HepG2 (cell line): ENCODE results near the gene BTBD17. TPM values are rescaled to one million over a fixed set of nuclear protein-coding genes. Genes with fewer than 3 reads are reported as not detected.

Source experiments
- ATAC-seq: fragments of 200-7000 bp; cut with Tn5 transposase; 3 replicates; pipeline ENCODE4 v1.9.1; 2020; ENCODE audit warnings: mild to moderate bottlenecking, moderate library complexity
- BruUV-seq: library from RNA; stranded (reverse); fragments of 400-500 nt; replicated peaks from 2 replicates; lab custom pipeline; 2021; lab: Mats Ljungman, UMichigan
- CTCF ChIA-PET: fragments of 300-600 bp; formaldehyde crosslinking; extraction: SDS; loops from one replicate; lab custom pipeline; 2021; ENCODE audit warnings: low total read pairs, inconsistent platforms, low intra/inter-chr PET ratio; lab: Yijun Ruan, JAX
- POLR2A ChIA-PET: fragments of 350-600 bp; sonication (Branson Sonifier 250); formaldehyde crosslinking; loops from one replicate; lab custom pipeline; 2020; ENCODE audit warnings: antibody characterized with exemption, inconsistent platforms; lab: Yijun Ruan, JAX
- DNase-seq: peaks from one replicate; pipeline ENCODE4 v3.0.0-alpha.2; 2015; ENCODE audit warnings: low spot score
- FAIRE-seq: peaks from 3 replicates; lab custom pipeline; 2011; peaks lifted over from hg19 to GRCh38; lab: Jason Lieb, UNC
- H2AFZ ChIP-seq: one replicate; pipeline ENCODE4 v1.6.1; 2011; ENCODE audit warnings: low read length, inconsistent platforms
- H3K27ac ChIP-seq: fragments of 300-600 bp; 3 replicates; pipeline ENCODE4 v1.8.0; 2011; ENCODE audit warnings: mixed run types, mild to moderate bottlenecking, mixed read lengths, low read length, inconsistent platforms; ENCODE audit not compliant: insufficient read depth; ENCODE audit errors: extremely low read length
- H3K27me3 ChIP-seq, 2 experiments: fragments of 200-600 bp in 1 of 2; 2 replicates in 1 of 2; 3 replicates in 1 of 2; pipeline versions ENCODE4 v1.6.0 to v1.8.0; 2011; ENCODE audit warnings: low read length in 2 of 2, mild to moderate bottlenecking in 2 of 2, moderate library complexity in 2 of 2, inconsistent platforms in 1 of 2; ENCODE audit not compliant: insufficient read depth in 2 of 2, control insufficient read depth in 1 of 2
- H3K36me3 ChIP-seq, 2 experiments: fragments of 200-600 bp in 1 of 2; replicated peaks in 1 of 2; 2 replicates in 1 of 2; 3 replicates in 1 of 2; pipeline versions ENCODE4 v1.5.1 to v1.8.0; 2011; ENCODE audit warnings: low read length in 2 of 2, inconsistent platforms in 1 of 2; ENCODE audit not compliant: insufficient read depth in 2 of 2, control insufficient read depth in 1 of 2
- H3K4me1 ChIP-seq: 2 replicates; pipeline ENCODE4 v1.5.1; 2012; ENCODE audit warnings: low read length, inconsistent platforms; ENCODE audit not compliant: insufficient read depth
- H3K4me2 ChIP-seq: 2 replicates; pipeline ENCODE4 v1.6.0; 2011; ENCODE audit warnings: low read depth, low read length, inconsistent platforms
- H3K4me3 ChIP-seq, 3 experiments: fragments of 200-600 bp in 1 of 3; sonication (generic), shearing (Covaris generic) in 1 of 3; replicated peaks in 1 of 3; 2 replicates each; pipeline ENCODE4 v1.5.1; 2011 to 2016; ENCODE audit warnings: low read length in 3 of 3, inconsistent platforms in 2 of 3, low read depth in 2 of 3, mild to moderate bottlenecking in 2 of 3, control low read depth in 1 of 3, mixed read lengths in 1 of 3; ENCODE audit not compliant: insufficient read depth in 1 of 3
- H3K79me2 ChIP-seq: one replicate; pipeline ENCODE4 v1.6.1; 2011; ENCODE audit warnings: low read length, inconsistent platforms; ENCODE audit not compliant: insufficient read depth
- H3K9ac ChIP-seq: 2 replicates; pipeline ENCODE4 v1.6.0; 2011; ENCODE audit warnings: mild to moderate bottlenecking, low read depth, low read length, inconsistent platforms; ENCODE audit not compliant: insufficient read depth
- H3K9me3 ChIP-seq: 2 replicates; pipeline ENCODE4 v1.5.1; 2012; ENCODE audit warnings: mild to moderate bottlenecking, low read length
- H4K20me1 ChIP-seq: 2 replicates; pipeline ENCODE4 v1.6.0; 2011; ENCODE audit warnings: inconsistent platforms, mild to moderate bottlenecking, low read length, moderate library complexity; ENCODE audit not compliant: insufficient read depth
- IKZF1 ChIP-seq: fragments of 450-650 bp; IDR thresholded peaks from 2 replicates; pipeline ENCODE4 v1.7.1; 2016
- NCOR1 ChIP-seq: fragments of 200-600 bp; sonication (generic); IDR thresholded peaks from 2 replicates; pipeline ENCODE4 v1.7.0; 2017; ENCODE audit warnings: antibody characterized with exemption, low read length, borderline replicate concordance
- POLR2AphosphoS2 ChIP-seq: IDR thresholded peaks from 2 replicates; pipeline ENCODE4 v1.6.1; 2011; ENCODE audit warnings: low read depth, low read length, improper control_type of control experiment
- POLR2G ChIP-seq: fragments of 200-400 bp; formaldehyde crosslinking; IDR thresholded peaks from 2 replicates; pipeline ENCODE4 v1.6.1; 2018; ENCODE audit warnings: mild to moderate bottlenecking, low read depth, low read length, moderate library complexity
- RFXAP ChIP-seq: sonication (generic); formaldehyde crosslinking; IDR thresholded peaks from 2 replicates; pipeline ENCODE4 v1.4.0; 2020; ENCODE audit warnings: missing genetic modification reagents, borderline replicate concordance
- ZFP36 ChIP-seq: fragments of 150-350 bp; IDR thresholded peaks from 2 replicates; pipeline ENCODE4 v1.6.1; 2018; ENCODE audit warnings: borderline replicate concordance, low read length, low read depth; ENCODE audit not compliant: partially characterized antibody
- ZIK1 ChIP-seq: sonication (generic); formaldehyde crosslinking; IDR thresholded peaks from 2 replicates; pipeline ENCODE4 v1.5.0; 2020; ENCODE audit warnings: mild to moderate bottlenecking, low read depth, missing genetic modification reagents, borderline replicate concordance
- ZNF615 ChIP-seq: sonication (generic); formaldehyde crosslinking; IDR thresholded peaks from 2 replicates; pipeline ENCODE4 v1.5.0; 2020; ENCODE audit warnings: mild to moderate bottlenecking, missing genetic modification reagents, borderline replicate concordance
- WGBS: methylation state at CpG from one replicate; pipeline ENCODE4 v1.1.6; 2017; ENCODE audit warnings: low lambda C conversion rate; 5-methylcytosine and 5-hydroxymethylcytosine counted together
- in situ Hi-C: cut with HindIII; loops from 2 replicates; pipeline ENCODE4 v1.10.0; 2017; ENCODE audit warnings: low pct_unique_long_range_greater_than_20kb; ENCODE audit not compliant: extremely low pct_ligation_motif_present
- intact Hi-C: fragments of 100-400 bp; cut with micrococcal nuclease; formaldehyde crosslinking; loops from one replicate; pipeline ENCODE4 v1.10.0; 2022; ENCODE audit not compliant: unreplicated experiment
- polyA plus RNA-seq, 8 experiments: library from polyadenylated mRNA; depleted of rRNA in 3 of 8; stranded (reverse) in 7 of 8; unstranded in 1 of 8; fragments of >200 nt; fragmentation: Illumina TruSeq in 4 of 8; extraction: Trizol in 4 of 8; gene quantifications; 2 replicates each; pipeline versions ENCODE4 v1.2.1 to v1.2.3, GENCODE V29; 2011 to 2016; ENCODE audit warnings: low read depth in 4 of 8, missing spikeins in 1 of 8, mixed read lengths in 1 of 8; ENCODE audit not compliant: insufficient read depth in 1 of 8
- total RNA-seq, 5 experiments: library from RNA; depleted of rRNA; stranded (reverse); fragments of >200 nt; fragmentation: Illumina TruSeq; extraction: Trizol; gene quantifications; 2 replicates each; pipeline ENCODE4 v1.2.3, GENCODE V29; 2016; ENCODE audit warnings: low read depth in 1 of 5
- TF ChIP-seq, protein P1 (sequence below): sonication (generic); formaldehyde crosslinking; IDR thresholded peaks from 2 replicates; pipeline ENCODE4 v1.5.0; 2020; ENCODE audit warnings: mild to moderate bottlenecking, missing genetic modification reagents, borderline replicate concordance
- TF ChIP-seq, protein P2 (sequence below): sonication (generic); formaldehyde crosslinking; IDR thresholded peaks from 2 replicates; pipeline ENCODE4 v1.5.0; 2020; ENCODE audit warnings: missing genetic modification reagents

Gene BTBD17
- total and polyA plus RNA-seq, 2 of the 13 experiments (the other 11 are each of a cell fraction or from before 2014, with no cell fraction given) = not detected

DNA sequence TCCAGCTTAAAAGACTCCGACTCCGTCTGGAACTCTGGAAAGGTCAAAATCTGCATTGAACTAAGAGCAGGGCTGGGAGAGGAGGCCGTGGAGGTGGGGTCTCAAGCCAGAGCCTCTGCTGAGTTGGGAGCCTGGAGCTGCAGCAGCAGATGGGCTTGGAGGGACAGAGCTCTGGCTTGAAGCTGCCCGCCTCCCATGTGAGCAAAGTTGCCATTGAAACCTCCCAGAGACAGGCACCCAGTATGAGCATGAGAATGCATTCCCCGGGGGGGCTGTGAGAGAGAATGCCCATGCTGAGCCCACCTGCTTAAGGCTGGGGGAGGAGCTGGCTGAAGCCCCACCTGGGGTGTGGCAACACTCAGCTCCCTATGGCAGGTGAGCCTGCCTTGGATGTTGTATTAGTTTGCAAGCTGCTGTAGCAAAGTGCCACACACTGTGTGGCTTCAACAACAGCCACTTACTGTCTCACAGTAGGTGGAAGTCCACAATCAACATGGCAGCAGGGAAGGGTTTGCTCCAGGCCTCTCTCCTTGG lies 26.1 kb downstream of the BTBD17 start:
- Histone ChIP-seq H3K4me3 (no peak overlapping the region), H3K4me1 (peaks cover 6% of the 10 kb centered on the region), H3K79me2 (no peaks in the 10 kb centered on the region), H3K27ac (no peak overlapping the region), H3K9ac (no peak overlapping the region), H3K27me3 (peaks cover 10 to 51% of the 10 kb centered on the region in 2 experiments; a peak in 4 of 5 replicates), H4K20me1 (no peaks in the 10 kb centered on the region), H3K4me2 (no peak overlapping the region), H3K9me3 (no peaks in the 10 kb centered on the region), H3K36me3 (no peaks in the 10 kb centered on the region), H2AFZ (no peak overlapping the region)
- WGBS = 45% methylated on average over 2 of the region's 5 CpGs
- intact Hi-C loops = no loop called here
- DNase-seq (no peak), FAIRE-seq (no peak), ATAC-seq (no peak)
- POLR2A ChIA-PET = no interaction called here
- CTCF ChIA-PET = no interaction called here
- BruUV-seq = no TSS peak
- no peak for TF ChIP-seq ZIK1
- no peak for TF ChIP-seq POLR2AphosphoS2
- TF ChIP-seq, protein P1, sequence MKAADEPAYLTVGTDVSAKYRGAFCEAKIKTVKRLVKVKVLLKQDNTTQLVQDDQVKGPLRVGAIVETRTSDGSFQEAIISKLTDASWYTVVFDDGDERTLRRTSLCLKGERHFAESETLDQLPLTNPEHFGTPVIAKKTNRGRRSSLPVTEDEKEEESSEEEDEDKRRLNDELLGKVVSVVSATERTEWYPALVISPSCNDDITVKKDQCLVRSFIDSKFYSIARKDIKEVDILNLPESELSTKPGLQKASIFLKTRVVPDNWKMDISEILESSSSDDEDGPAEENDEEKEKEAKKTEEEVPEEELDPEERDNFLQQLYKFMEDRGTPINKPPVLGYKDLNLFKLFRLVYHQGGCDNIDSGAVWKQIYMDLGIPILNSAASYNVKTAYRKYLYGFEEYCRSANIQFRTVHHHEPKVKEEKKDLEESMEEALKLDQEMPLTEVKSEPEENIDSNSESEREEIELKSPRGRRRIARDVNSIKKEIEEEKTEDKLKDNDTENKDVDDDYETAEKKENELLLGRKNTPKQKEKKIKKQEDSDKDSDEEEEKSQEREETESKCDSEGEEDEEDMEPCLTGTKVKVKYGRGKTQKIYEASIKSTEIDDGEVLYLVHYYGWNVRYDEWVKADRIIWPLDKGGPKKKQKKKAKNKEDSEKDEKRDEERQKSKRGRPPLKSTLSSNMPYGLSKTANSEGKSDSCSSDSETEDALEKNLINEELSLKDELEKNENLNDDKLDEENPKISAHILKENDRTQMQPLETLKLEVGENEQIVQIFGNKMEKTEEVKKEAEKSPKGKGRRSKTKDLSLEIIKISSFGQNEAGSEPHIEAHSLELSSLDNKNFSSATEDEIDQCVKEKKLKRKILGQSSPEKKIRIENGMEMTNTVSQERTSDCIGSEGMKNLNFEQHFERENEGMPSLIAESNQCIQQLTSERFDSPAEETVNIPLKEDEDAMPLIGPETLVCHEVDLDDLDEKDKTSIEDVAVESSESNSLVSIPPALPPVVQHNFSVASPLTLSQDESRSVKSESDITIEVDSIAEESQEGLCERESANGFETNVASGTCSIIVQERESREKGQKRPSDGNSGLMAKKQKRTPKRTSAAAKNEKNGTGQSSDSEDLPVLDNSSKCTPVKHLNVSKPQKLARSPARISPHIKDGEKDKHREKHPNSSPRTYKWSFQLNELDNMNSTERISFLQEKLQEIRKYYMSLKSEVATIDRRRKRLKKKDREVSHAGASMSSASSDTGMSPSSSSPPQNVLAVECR (CRISPR knock-in tag) = no peak
- no peak for TF ChIP-seq RFXAP
- TF ChIP-seq, protein P2, sequence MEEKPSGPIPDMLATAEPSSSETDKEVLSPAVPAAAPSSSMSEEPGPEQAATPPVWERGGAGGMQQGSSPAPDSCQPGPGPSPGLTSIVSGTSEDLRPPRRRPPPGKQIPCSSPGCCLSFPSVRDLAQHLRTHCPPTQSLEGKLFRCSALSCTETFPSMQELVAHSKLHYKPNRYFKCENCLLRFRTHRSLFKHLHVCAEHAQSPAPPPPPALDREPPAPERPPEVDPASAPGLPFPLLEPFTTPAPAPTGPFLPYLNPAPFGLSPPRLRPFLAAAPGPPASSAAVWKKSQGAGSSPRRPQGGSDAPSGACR (CRISPR knock-in tag) = no peak
- TF ChIP-seq NCOR1 = no peak
- TF ChIP-seq ZFP36 = no peak
- TF ChIP-seq ZNF615 (CRISPR knock-in tag) = no peak
- TF ChIP-seq POLR2G = no peak
- no peak for TF ChIP-seq IKZF1
- in situ Hi-C loops = no loop called here
